Left ventricle myocardium inferior (tissue), 1 donor: ENCODE data around the gene C3orf85. TPM values are rescaled to one million over a fixed set of nuclear protein-coding genes. Genes with fewer than 3 reads are reported as not detected.

Source experiments
- DNase-seq: peaks from one replicate; pipeline ENCODE4 v3.0.0-alpha.2; 2020
- H3K27ac ChIP-seq: fragments of 200-600 bp; replicated peaks from 2 replicates; pipeline ENCODE4 v1.8.0; 2021
- H3K27me3 ChIP-seq: fragments of 200-600 bp; 2 replicates; pipeline ENCODE4 v1.8.0; 2021; ENCODE audit warnings: low read depth
- H3K36me3 ChIP-seq: fragments of 200-600 bp; 2 replicates; pipeline ENCODE4 v1.8.0; 2021
- H3K4me1 ChIP-seq: fragments of 200-600 bp; 2 replicates; pipeline ENCODE4 v1.8.0; 2021
- H3K4me3 ChIP-seq: fragments of 200-600 bp; 2 replicates; pipeline ENCODE4 v1.8.0; 2021; ENCODE audit warnings: mild to moderate bottlenecking, moderate library complexity
- H3K9me3 ChIP-seq: fragments of 200-600 bp; replicated peaks from 2 replicates; pipeline ENCODE4 v1.8.0; 2021
- CTCF ChIP-seq: fragments of 200-600 bp; IDR thresholded peaks from 2 replicates; pipeline ENCODE4 v1.8.0; 2021; ENCODE audit warnings: antibody characterized with exemption, mild to moderate bottlenecking, borderline replicate concordance
- intact Hi-C: fragments of 100-400 bp; cut with micrococcal nuclease; formaldehyde crosslinking; loops from one replicate; pipeline ENCODE4 v1.11.0; 2022
- total RNA-seq: library from RNA; stranded (reverse); fragmentation: NEBNext Ultra II Directional; extraction: Animal tissue kit (Norgen Biotek cat#: 25700); gene quantifications from one replicate; pipeline ENCODE4 v1.2.1, GENCODE V29; 2021
- donor health status: DM: no; HTN: yes; CAD: no; lungs with severe emphysema.

The C3orf85 gene
- total RNA-seq, 1 donor from 2014 or later, result not detected

GRCh38 chr3:109184726-109185125 is 48.2 kb downstream of the C3orf85 start:
- H3K27ac ChIP-seq, result no peak overlapping the region
- intact Hi-C loops, result no loop called here
- DNase-seq, result no peak
- no peaks in the 10 kb centered on the region for H3K4me1 ChIP-seq
- H3K4me3 ChIP-seq, result no peak overlapping the region
- no peaks in the 10 kb centered on the region for H3K9me3 ChIP-seq
- H3K27me3 ChIP-seq, result no peaks in the 10 kb centered on the region
- no peaks in the 10 kb centered on the region for H3K36me3 ChIP-seq
- no peak for TF ChIP-seq CTCF

- no peaks in the 10 kb centered on the region for H3K4me1 ChIP-seq
- no peaks in the 10 kb centered on the region for H3K36me3 ChIP-seq
- no peak for TF ChIP-seq CTCF
- H3K27me3 ChIP-seq, result no peaks in the 10 kb centered on the region
- DNase-seq, result no peak
- no peaks in the 10 kb centered on the region for H3K9me3 ChIP-seq
- H3K4me3 ChIP-seq, result no peak overlapping the region
- H3K27ac ChIP-seq, result no peak overlapping the region
- intact Hi-C loops, result no loop called here
Observed at GRCh38 chr3:109187390-109187789, 50.9 kb downstream of the C3orf85 start.

GRCh38 chr3:109188741-109189140 is 52.2 kb downstream of the C3orf85 start:
- no peak for TF ChIP-seq CTCF
- H3K36me3 ChIP-seq, result no peaks in the 10 kb centered on the region
- intact Hi-C loops, result no loop called here
- H3K27ac ChIP-seq, result no peak overlapping the region
- H3K9me3 ChIP-seq, result no peaks in the 10 kb centered on the region
- no peaks in the 10 kb centered on the region for H3K4me1 ChIP-seq
- DNase-seq, result no peak
- no peak overlapping the region for H3K4me3 ChIP-seq
- no peaks in the 10 kb centered on the region for H3K27me3 ChIP-seq

GRCh38 chr3:109191421-109191820 is 54.9 kb downstream of the C3orf85 start:
- H3K27ac ChIP-seq, result no peak overlapping the region
- DNase-seq, result no peak
- intact Hi-C loops, result no loop called here
- H3K4me3 ChIP-seq, result no peak overlapping the region
- no peaks in the 10 kb centered on the region for H3K36me3 ChIP-seq
- no peaks in the 10 kb centered on the region for H3K9me3 ChIP-seq
- H3K4me1 ChIP-seq, result no peaks in the 10 kb centered on the region
- no peak for TF ChIP-seq CTCF
- no peaks in the 10 kb centered on the region for H3K27me3 ChIP-seq

GRCh38 chr3:109195815-109196214 is 59.3 kb downstream of the C3orf85 start:
- no peak for DNase-seq
- Histone ChIP-seq H3K9me3 (peaks cover 8% of the 10 kb centered on the region), H3K36me3 (no peaks in the 10 kb centered on the region), H3K4me3 (no peak overlapping the region), H3K4me1 (no peaks in the 10 kb centered on the region), H3K27ac (no peak overlapping the region), H3K27me3 (no peaks in the 10 kb centered on the region)
- intact Hi-C loops, result no loop called here
- TF ChIP-seq CTCF, result no peak

Other genes starting within 250 kb of the C3orf85 start
- 5.8 TPM for gene GUCA1C, start 182.8 kb upstream of the C3orf85 start, total RNA-seq
- gene MORC1, start 18.6 kb upstream of the C3orf85 start, total RNA-seq, result not detected
- not detected for gene DPPA2, start 179.8 kb downstream of the C3orf85 start, total RNA-seq
- gene DPPA4, start 200.8 kb downstream of the C3orf85 start, total RNA-seq, result not detected